Choroid plexus epithelial cell (primary cell): ENCODE data around the gene PDE10A.

Source experiments
- DNase-seq: peaks from one replicate; pipeline ENCODE4 v3.0.0-alpha.2; 2010; ENCODE audit warnings: low read depth
- H3K4me3 ChIP-seq: 2 replicates; pipeline ENCODE4 v1.5.1; 2011; ENCODE audit warnings: low read depth, mild to moderate bottlenecking, control low read depth, low read length, moderate library complexity
- TF ChIP-seq, protein P1 (sequence below): conservative IDR thresholded peaks from 2 replicates; pipeline ENCODE4 v1.5.1; 2011; ENCODE audit warnings: low read depth, mild to moderate bottlenecking, control low read depth, inconsistent platforms, low read length, moderate library complexity

The PDE10A gene

DNA sequence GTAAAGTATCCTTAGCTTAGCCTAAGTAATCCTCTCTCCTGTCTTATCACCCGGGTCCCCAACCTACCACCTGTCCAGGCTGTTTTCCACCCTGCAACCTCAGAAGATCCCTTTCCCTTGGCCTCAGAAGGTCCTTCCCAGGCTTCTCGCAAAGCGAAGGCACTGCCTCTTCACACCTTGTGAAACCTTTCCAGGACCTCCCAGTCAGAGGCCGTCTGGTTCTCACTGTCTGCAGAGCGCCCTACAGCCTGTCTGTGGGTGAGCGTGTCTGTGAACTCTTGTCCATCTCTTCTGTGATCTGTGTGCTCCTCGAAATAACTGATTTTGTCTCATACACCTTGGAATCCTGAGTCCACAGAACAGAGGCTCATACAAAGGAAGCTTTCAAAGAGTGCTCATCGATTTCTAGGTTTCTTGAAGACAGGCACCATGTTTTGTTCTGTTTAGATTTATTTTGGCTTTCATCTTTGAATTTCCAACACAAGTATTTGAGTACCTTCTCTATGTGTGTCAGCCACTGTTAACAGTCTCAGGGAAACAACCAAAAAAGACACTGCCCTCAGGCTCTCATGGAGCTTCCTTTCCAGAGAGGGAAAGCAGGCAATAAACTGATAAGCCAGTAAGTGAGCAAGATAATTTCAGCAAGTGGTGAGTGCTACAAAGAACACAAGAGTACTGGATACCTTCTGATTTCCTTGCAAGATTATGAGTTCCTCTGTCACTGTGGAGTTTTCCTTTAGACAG, 6.3 kb downstream of the PDE10A start:
- TF ChIP-seq, protein P1, sequence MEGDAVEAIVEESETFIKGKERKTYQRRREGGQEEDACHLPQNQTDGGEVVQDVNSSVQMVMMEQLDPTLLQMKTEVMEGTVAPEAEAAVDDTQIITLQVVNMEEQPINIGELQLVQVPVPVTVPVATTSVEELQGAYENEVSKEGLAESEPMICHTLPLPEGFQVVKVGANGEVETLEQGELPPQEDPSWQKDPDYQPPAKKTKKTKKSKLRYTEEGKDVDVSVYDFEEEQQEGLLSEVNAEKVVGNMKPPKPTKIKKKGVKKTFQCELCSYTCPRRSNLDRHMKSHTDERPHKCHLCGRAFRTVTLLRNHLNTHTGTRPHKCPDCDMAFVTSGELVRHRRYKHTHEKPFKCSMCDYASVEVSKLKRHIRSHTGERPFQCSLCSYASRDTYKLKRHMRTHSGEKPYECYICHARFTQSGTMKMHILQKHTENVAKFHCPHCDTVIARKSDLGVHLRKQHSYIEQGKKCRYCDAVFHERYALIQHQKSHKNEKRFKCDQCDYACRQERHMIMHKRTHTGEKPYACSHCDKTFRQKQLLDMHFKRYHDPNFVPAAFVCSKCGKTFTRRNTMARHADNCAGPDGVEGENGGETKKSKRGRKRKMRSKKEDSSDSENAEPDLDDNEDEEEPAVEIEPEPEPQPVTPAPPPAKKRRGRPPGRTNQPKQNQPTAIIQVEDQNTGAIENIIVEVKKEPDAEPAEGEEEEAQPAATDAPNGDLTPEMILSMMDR, result no peak
- no peak for DNase-seq
- no peak overlapping the region for H3K4me3 ChIP-seq

DNA sequence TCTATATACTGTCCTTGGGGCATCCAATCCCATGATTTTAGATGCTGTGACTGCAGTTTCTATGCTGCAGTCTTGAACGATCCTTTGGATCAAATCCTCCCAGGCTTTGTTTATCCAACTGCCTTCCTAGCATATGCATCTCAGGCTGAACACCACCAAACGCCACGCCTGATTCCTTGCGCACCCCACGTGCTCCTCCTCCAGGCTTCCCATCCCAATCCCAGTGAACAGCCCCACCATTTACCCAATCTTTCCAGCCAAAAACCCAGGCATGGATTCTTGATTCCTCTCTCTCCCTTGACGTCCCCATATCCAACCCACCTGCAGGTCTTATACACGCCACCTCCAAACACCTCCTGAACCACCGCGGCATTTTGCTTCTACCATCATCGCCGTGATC, 7.8 kb downstream of the PDE10A start:
- DNase-seq, result no peak
- H3K4me3 ChIP-seq, result no peak overlapping the region
- TF ChIP-seq, protein P1, result no peak

DNA sequence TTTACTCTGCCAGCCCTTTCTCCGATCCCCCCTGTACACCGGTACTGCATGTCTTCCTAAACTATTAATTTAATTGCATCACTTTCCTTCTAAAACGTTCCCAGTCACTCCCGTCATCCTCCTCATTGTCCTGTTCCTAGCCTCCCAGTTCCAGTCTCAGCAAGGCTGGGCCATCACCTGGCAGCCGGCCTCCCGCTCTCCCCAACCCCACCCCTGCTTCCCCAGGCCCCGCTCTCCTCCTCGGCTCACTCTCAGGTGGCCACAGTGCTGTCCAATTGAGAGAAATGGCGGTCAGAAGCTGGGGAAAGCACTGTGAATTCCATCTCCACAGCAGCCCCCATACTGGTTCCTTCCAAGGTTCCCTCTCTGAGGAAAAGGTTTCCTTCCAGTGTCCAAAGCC, 8.9 kb downstream of the PDE10A start:
- TF ChIP-seq, protein P1, result no peak

DNA sequence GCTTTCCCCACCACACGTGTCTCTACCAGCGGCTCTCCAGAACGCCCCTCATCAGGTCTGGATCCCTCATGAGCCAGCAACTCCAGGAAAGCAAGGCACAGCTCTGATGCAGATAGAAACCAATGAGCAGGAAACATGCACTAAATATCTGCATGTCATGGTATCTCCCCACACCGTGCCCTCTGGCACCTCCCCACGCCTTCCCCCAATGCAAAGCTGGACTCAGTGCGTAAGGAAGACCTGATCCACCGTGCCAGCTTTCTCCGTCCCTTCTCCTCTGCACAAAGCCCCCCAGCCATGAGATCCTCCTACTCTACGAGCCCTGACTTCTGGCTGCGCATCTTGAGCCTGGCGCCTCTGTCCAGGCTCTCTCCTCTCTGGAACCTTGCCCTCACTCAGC, 9.4 kb downstream of the PDE10A start:
- DNase-seq, result no peak
- TF ChIP-seq, protein P1, result no peak
- no peak overlapping the region for H3K4me3 ChIP-seq

More for the DNA sequence above, 8.9 kb downstream of the PDE10A start:
- no peak for DNase-seq
- H3K4me3 ChIP-seq, result no peak overlapping the region

DNA sequence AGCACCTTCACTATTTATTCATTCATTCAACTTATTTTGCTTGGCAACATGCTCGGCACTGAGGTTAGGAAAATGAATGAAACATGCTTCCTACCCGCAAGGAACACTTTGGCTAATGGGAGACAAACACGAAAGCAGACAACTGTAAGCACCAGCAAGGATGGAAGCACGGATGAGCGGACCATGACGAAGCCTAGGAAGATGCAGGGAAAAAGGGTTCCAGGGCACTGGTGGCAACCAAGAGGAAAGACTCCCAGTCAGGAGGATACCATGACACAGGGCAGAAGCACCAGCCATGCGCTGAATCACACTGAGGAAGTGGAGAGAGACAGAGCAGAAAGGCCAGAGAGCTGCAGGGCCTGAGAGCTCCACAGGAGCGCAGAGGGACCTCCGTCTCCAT, 9.8 kb downstream of the PDE10A start:
- TF ChIP-seq, protein P1, result no peak
- H3K4me3 ChIP-seq, result no peak overlapping the region
- DNase-seq, result no peak

DNA sequence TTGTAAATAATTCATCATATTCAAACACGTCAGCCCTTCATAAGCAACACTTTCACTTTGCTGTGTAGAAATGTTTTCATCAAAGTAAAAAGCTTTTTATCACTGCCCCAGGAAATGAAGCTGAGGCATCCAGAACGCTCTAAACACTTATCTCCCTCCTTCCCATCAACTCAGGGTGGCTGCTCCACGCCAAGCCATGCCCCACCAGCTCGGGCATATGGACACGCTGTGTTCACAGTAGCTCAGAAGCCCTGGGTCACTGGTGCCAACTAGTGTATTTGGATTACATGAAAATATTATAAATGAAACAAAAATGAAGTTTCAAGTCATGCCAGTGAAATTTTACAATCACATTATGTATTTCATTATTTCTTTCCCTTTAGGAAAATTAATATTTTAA, 10.3 kb downstream of the PDE10A start:
- DNase-seq, result no peak
- TF ChIP-seq, protein P1, result no peak
- H3K4me3 ChIP-seq, result peak overlapping the region; percentile 21
